ENCODE results near the gene SOS1. TPM values are rescaled to one million over a fixed set of nuclear protein-coding genes. Genes with fewer than 3 reads are reported as not detected.

Gene SOS1
- total RNA-seq (2022; extraction: Qiagen RNA extraction; ENCODE audit: low read depth) = 11.7 to 17.3 TPM (median 15.6 TPM) in 5 replicates

DNA sequence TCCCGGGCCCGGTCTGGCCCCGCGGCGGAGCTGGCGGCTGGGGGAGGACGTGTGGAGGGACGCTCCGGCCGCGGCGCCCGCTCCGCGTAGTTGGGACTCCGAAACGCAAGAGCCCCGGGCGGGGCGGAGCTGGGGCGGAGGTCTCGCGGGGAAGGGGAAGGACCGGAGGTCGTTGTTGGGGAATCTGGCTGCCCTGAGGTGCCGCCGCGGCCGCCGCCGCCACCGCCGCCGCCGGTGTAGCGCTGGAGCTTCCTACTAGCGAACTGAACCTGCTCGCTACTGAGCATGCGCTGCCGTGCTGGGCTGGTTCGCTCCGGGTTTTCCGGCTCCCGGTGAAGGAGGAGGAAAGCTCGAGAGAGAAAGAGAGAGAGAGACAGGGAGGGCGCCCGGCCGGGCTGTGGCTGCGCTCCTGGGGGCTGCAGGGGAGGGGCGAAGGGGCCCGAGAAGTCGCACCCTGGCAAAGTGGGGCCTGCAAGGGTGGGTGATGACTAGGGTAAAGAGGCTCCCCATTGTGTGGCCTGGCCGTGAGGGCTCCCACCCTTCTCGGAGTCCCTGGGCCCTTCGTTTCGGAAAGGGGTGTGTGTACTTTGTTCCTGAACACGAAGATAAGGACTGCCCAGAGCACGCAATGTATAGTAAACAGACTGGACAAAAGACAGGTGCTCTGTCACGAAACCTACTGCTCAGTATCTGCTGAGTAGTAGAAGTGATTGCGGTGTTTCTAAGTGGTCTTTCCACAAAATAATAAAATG is at the start of gene SOS1:
TSS of gene SOS1 (minus strand) at position 281 of the 752 bp plus-strand sequence. CDS start 629 bp downstream, outside the sequence.

Other genes with a start within 250 kb of the SOS1 start
- gene DHX57, start 245.1 kb downstream of the SOS1 start, total RNA-seq (2022; extraction: Qiagen RNA extraction; ENCODE audit: low read depth) = 18.3 to 21.8 TPM (median 20.5 TPM) in 5 replicates
- 37.3 to 46.6 TPM (median 41.8 TPM) in 5 replicates for gene MORN2, start 245.1 kb downstream of the SOS1 start, total RNA-seq (2022; extraction: Qiagen RNA extraction; ENCODE audit: low read depth)
- gene ARHGEF33, start 231.2 kb downstream of the SOS1 start, total RNA-seq (2022; extraction: Qiagen RNA extraction; ENCODE audit: low read depth) = 0.02 TPM in 1 of 5 replicates, not detected in the others
- gene CDKL4, start 122.9 kb upstream of the SOS1 start, total RNA-seq (2022; extraction: Qiagen RNA extraction; ENCODE audit: low read depth) = 0.08 TPM in 1 of 5 replicates, not detected in the others